Tibial artery (tissue), 4 donors: ENCODE measurements around the gene RNASE9.

Source experiments
- DNase-seq, 2 donors: peaks; one replicate each; pipeline ENCODE4 v3.0.0-alpha.2; 2019
- H3K27ac ChIP-seq, 2 donors: fragments of 200-600 bp; sonication (generic) in 1 of 2; 1 replicate in 1 of 2; 2 replicates in 1 of 2; pipeline ENCODE4 v1.5.1; 2018 to 2019; ENCODE audit warnings: mild to moderate bottlenecking in 1 of 2
- H3K27me3 ChIP-seq, 2 donors: fragments of 200-600 bp; sonication (generic) in 1 of 2; one replicate each; pipeline versions ENCODE4 v1.5.1 to v1.6.0; 2016 to 2019
- H3K36me3 ChIP-seq, 3 donors: fragments of 200-600 bp; sonication (generic) in 2 of 3; one replicate each; pipeline ENCODE4 v1.5.1; 2016 to 2019; ENCODE audit warnings: mild to moderate bottlenecking in 2 of 3
- H3K4me1 ChIP-seq, 4 donors: fragments of 200-600 bp; sonication (generic) in 2 of 4; 1 replicate in 3 of 4; 2 replicates in 1 of 4; pipeline ENCODE4 v1.5.1; 2016 to 2019
- H3K4me3 ChIP-seq, 2 donors: fragments of 200-600 bp; sonication (generic) in 1 of 2; 1 replicate in 1 of 2; 2 replicates in 1 of 2; pipeline ENCODE4 v1.5.1; 2018 to 2019; ENCODE audit warnings: mild to moderate bottlenecking in 2 of 2
- H3K9me3 ChIP-seq, 3 donors: fragments of 200-600 bp; sonication (generic) in 1 of 3; one replicate each; pipeline ENCODE4 v1.5.1; 2016 to 2019
- CTCF ChIP-seq, 2 experiments: fragments of 200-600 bp in 1 of 2; fragments of 450-650 bp in 1 of 2; IDR thresholded peaks; one replicate each; pipeline ENCODE4 v1.5.1; 2017 to 2019; ENCODE audit warnings: antibody characterized with exemption in 2 of 2, mild to moderate bottlenecking in 1 of 2, moderate library complexity in 1 of 2
- intact Hi-C: fragments of 100-400 bp; cut with DNase I; formaldehyde crosslinking; loops from one replicate; pipeline ENCODE4 v1.15.0; 2023; ENCODE audit warnings: low total_unique reads

RNASE9 gene

GRCh38 chr14:20529806-20530205 lies 31.0 kb downstream of the RNASE9 start:
- no peak for DNase-seq
- Histone ChIP-seq H3K4me1 (no peaks in the 10 kb centered on the region), H3K36me3 (no peaks in the 10 kb centered on the region), H3K9me3 (no peaks in the 10 kb centered on the region), H3K4me3 (no peak overlapping the region), H3K27ac (no peak overlapping the region), H3K27me3 (peaks cover 0 to 3% of the 10 kb centered on the region in 2 donors)
- TF ChIP-seq CTCF (IDR thresholded peaks at IDR 0.05) = no peak
- intact Hi-C loops = loop anchor here (5.0 kb wide), 2 partner anchors 77 to 162 kb away; no protein-coding TSS in a partner anchor

- H3K27me3 ChIP-seq = peaks cover 0 to 3% of the 10 kb centered on the region in 2 donors
- no peaks in the 10 kb centered on the region for H3K36me3 ChIP-seq
- intact Hi-C loops = no loop called here
- DNase-seq = no peak
- no peaks in the 10 kb centered on the region for H3K4me1 ChIP-seq
- no peak overlapping the region for H3K4me3 ChIP-seq
- H3K9me3 ChIP-seq = no peaks in the 10 kb centered on the region
- no peak overlapping the region for H3K27ac ChIP-seq
- TF ChIP-seq CTCF (IDR thresholded peaks at IDR 0.05) = no peak
Observed at GRCh38 chr14:20524027-20524426, 36.8 kb downstream of the RNASE9 start.

DNA sequence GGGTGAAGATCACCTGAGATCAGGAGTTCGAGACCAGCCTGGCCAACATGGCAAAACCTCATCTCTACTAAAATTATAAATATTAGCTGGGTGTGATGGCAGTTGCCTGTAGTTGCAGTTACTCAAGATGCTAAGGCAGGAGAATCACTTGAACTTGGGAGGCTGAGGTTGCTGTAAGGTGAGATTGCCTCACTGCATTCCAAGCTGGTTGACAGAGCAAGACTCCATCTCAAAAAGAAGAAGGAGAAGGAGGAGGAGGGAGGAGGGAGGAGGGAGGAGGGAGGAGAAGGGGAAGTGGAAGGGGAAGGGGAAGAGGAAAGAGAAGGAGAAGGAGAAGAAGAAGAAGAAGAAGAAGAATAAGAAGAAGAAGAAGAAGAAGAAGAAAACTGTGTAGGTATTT lies 38.5 kb downstream of the RNASE9 start:
- Histone ChIP-seq H3K27me3 (peaks cover 0 to 3% of the 10 kb centered on the region in 2 donors), H3K4me1 (no peaks in the 10 kb centered on the region), H3K36me3 (no peaks in the 10 kb centered on the region), H3K9me3 (no peaks in the 10 kb centered on the region), H3K27ac (no peak overlapping the region), H3K4me3 (no peak overlapping the region)
- intact Hi-C loops = no loop called here
- TF ChIP-seq CTCF (IDR thresholded peaks at IDR 0.05) = no peak
- no peak for DNase-seq

DNA sequence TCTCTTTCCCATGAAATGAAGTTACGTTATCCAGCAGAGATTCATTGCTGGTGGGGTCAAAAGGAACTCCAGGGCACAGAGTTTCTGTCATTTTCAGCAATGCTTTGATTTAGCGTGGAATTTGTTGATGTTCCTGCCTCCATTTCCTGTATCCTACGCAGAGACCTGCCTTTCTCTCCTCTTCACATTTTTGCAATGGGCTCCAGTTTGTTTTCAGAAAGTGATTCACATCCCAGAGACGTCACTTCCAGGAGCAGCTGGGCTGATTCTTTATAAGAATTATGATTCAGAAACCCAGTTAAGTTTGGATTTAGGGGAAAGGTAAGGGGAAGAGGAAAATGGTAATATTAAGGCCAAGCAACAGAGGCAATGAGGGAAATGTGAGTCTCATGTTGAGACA lies 43.9 kb downstream of the RNASE9 start:
- TF ChIP-seq CTCF (IDR thresholded peaks at IDR 0.05) = no peak
- Histone ChIP-seq H3K27me3 (peaks cover 0 to 2% of the 10 kb centered on the region in 2 donors), H3K36me3 (no peaks in the 10 kb centered on the region), H3K4me1 (no peaks in the 10 kb centered on the region), H3K9me3 (no peaks in the 10 kb centered on the region), H3K4me3 (no peak overlapping the region), H3K27ac (no peak overlapping the region)
- intact Hi-C loops = no loop called here
- no peak for DNase-seq

- H3K4me3 ChIP-seq = no peak overlapping the region
- H3K27ac ChIP-seq = no peak overlapping the region
- H3K4me1 ChIP-seq = no peaks in the 10 kb centered on the region
- no peak for TF ChIP-seq CTCF (IDR thresholded peaks at IDR 0.05)
- no peak for DNase-seq
- H3K36me3 ChIP-seq = no peaks in the 10 kb centered on the region
- H3K27me3 ChIP-seq = peaks cover 0 to 2% of the 10 kb centered on the region in 2 donors
- intact Hi-C loops = no loop called here
- no peaks in the 10 kb centered on the region for H3K9me3 ChIP-seq
Observed at GRCh38 chr14:20515846-20516245, 45.0 kb downstream of the RNASE9 start.
